ENCODE results near the gene CDC42BPB.
"Not testable (repeated sequence)": the region's sequence is repeated elsewhere in the genome, so short reads cannot be mapped to it uniquely, and the experiment has no call there.

CDC42BPB gene

DNA sequence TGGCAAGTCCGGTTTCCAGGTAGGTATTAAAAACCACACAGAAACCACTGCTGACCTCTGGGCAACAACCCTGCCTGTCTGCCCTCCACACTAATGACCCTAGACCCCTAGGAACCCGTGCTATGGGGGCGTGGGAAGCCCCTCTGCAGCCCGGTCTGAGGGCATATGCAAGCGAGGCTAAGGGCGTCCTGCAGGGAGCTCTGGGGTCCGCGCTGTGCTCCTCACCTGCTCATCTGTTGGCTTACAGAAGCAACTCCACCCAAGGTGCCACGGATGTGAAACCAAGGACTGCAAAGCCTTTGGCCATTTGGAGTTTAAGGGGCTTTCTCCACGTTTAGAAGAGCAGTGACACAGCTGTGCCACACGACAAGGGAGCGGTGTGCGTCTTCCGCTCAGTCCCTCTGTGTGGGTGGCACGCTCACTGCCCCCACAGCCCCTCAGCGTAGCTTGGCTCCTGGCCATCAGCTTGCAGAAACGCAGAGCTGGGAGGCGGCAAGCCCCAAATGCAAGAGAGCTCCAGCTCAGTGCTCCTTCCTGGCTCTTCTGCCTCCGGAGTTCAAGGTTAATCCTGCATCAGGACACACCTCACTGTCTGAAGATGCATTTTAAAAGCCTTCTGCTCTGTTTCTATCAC is 116.5 kb downstream of the CDC42BPB start:
- no peak for DNase-seq

GRCh38 chr14:102939820-102940561 is 117.4 kb downstream of the CDC42BPB start:
- DNase-seq: no peak

GRCh38 chr14:102939329-102939728 is 118.0 kb downstream of the CDC42BPB start:
- no peak for DNase-seq

- DNase-seq: no peak
Observed at GRCh38 chr14:102938191-102938590, 119.2 kb downstream of the CDC42BPB start.

DNA sequence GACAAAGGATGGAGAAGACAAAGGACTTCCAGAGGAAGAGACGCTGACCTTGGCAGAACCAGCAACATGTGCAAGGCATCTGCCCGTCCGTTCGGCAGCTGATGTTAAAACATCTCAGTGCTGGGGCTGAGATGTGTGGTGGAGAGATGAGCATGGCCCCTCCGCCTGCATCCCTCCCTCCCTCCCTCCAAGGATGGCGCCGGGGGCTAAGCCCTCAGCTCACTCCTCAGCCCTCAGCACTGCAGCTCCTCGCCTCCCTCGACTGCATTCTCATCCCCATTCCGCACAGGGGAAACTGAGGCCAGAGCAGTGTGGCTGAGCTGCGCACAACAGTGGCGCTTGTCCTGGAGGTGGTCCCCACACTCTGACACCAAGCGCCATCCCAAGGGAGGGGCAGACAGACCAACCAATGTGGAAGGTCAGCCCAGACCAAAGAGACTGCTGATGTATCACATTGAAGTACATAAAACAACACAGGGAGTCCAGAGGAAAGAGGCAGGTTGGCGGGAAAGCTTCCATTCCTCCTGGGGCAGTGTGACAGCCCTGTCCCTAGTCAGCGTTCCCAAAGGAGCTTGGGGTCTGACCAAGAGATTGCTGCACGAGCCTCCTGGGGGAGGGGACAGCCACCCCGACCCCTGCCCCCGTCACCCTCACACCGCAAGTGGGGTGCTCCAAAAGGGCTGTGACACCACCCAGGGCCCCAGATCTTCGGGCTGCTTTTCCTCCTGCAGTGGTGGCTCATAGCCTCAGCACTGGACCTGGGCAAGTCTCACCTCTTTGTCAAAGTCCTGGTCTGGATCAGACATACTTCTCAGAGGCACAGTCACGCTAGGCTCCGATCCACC is 119.8 kb downstream of the CDC42BPB start:
- no peak for DNase-seq

- no peak for DNase-seq
Observed at GRCh38 chr14:102935756-102936155, 121.6 kb downstream of the CDC42BPB start.

DNA sequence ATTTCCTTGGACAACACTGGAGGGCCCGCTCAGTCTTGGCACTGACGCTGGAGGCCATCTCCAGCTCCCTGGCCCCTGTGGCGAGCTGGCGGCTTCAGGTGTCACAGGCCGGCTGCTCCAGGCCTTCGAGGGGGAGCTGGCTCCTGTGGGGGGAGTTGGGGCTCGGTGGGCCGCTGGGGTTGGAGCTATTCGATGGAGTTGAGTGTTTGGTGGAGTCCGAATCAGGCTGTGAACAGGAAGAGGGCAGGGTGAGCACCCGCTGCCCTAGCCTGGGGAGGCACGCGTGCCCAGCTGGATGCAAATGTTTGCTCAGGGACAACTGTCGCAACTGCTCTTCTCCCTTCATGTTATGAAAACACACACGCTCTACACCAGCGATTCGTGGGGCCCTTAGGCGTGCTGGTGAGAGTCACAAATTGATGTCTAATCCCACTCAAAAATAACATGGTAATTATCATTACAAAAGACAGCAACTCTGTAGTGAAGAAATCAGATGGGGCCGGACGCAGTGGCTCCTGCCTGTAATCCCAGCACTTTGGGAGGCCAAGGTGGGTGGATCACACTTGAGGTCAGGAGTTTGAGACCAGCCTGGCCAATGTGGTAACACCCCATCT is 123.6 kb downstream of the CDC42BPB start:
- DNase-seq: no peak

DNA sequence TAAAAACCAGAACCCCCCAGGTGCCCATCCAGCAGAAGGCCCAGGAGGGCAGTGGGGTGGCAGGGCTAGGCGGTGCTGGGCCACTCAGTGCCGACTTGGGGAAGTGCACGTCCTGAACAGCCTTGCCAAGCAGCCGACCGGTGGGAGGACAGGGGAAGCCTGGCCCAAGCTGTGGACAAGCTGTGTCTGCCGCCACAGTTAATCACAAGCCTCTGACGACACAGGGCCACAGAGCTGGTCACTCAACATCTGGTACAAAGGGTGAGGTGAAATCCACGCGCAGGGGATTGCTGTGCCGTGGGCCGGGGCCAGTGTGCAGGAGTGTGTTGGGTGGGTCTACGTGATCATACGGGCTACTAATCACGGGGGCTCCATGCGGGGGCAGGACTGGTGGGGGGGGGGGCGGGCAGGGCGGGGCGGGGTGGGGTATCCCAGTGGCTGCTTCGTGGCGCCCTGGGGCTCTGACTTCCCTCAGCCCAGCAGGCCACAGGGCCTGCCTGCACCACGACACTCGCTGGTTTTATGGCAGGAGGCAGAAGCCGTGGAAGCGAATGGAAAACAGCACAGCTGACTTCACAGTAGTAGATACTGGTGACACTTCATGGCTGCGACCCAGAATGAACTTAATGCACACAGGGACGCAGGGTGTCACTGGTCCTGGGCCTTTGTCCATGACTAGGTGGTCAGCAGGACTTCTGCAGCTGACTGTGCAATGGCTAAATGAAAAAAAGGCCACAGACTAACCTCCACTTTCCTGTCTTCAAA is 124.7 kb downstream of the CDC42BPB start:
- no peak for DNase-seq

DNA sequence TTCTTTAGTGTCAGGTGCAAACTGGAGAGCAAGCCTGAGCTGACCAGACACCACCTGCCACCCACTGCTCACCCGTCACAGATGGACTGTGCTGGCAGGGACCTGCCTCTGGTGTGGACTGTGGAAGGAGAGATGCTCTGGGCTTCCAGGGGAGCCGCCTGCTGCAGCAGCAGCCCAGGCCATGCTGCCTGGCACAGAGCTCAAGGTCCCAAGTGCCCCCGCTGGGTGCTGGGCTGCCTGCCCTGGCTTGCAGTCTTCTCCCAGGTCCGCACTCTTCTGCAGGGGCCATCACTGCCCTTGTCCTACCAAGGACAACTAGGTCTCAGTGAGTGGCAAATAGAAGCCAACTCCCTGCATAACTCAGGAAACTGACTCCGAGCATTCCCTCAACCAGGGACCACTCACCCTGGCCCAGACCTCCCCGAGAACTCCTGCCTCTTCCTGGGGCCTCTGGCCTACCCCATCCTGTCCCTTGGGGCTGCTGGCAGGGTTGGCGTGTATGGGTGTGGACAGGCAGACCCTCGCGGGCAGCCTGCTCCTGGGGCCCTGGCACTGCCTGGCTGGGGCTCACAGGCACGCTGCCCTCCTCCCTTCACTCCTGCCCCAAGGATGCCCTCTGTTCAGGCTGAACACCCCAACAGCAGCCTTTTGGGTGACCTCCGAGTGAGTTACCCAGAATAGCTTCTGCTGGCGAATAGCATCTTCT is 125.6 kb downstream of the CDC42BPB start:
- no peak for DNase-seq

DNA sequence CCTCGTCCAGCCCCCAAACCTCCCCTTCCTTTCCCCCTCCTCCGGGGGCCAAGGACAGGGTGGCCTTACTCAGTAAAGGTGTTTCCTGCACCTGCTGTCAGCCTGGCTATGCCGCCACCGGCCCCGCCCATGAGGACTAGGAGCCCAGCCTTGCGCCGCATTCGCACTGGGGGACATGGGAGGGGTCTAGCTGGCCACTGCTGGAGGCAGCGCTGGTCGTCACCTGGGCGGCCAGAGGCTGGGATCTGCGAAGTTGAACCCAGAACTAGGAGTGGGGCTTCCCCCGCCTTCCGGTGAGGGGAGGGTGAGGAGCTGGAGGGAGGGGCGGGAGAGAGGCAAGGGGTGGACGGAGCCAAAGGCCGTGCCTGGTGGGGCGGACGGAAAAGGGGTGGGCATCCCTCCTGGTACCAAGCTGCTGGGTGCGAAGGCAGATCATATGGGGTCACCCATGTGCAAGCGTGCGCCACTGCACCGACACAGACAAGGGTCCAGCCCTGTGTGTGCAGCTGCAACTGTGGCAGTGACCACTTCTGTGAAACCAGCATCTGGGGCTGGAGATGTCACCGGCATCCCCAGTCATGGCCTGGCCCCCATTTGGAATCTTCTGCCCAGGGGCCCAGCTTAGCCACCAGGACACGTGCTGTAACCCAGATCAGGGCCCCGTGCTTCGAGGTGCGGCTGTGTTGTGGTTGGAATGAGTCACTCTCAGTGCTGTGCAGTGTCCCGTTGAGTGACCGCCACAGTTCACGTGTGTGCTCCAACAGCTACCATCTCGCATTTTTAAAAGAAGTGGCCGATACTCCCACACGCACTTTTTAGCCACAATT is 126.4 kb downstream of the CDC42BPB start:
- DNase-seq: no peak

- no peak for DNase-seq
Observed at GRCh38 chr14:102930138-102930752, 127.1 kb downstream of the CDC42BPB start.

DNA sequence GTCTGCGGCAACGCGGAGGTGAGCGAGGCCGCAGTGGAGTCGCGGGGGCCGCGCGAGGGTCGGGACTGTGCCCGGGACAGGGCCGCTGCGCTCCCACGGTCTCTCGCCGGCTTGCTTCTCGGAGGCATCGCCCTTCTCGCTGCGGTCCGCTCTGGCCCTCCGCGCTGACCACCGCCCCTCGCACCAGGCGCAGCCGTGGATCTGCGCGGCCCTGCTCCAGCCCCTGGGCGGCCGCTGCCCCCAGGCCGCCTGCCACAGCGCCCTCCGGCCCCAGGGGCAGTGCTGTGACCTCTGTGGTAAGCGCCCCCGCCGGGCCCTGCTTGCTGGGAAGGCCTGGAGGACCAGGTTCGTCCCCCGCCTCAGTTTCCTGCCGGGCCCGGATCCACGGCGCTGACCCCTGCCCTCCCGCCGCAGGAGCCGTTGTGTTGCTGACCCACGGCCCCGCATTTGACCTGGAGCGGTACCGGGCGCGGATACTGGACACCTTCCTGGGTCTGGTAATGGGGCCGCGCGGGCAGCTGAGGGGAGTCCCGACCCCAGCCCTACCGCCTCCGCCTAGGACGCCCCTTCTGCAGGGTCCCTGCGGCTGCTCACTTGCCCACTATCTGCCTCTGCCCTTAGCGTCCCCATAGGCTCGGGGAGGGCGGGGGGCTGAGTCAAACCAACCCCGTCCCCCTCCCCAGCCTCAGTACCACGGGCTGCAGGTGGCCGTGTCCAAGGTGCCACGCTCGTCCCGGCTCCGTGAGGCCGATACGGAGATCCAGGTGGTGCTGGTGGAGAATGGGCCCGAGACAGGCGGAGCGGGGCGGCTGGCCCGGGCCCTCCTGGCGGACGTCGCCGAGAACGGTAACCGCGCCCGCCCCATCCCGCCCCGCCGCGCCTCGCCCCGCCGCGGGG is 127.9 kb downstream of the CDC42BPB start:
- no peak for DNase-seq

- peak; percentile 85 for DNase-seq
Observed at GRCh38 chr14:102928412-102929240, 128.7 kb downstream of the CDC42BPB start.

DNA sequence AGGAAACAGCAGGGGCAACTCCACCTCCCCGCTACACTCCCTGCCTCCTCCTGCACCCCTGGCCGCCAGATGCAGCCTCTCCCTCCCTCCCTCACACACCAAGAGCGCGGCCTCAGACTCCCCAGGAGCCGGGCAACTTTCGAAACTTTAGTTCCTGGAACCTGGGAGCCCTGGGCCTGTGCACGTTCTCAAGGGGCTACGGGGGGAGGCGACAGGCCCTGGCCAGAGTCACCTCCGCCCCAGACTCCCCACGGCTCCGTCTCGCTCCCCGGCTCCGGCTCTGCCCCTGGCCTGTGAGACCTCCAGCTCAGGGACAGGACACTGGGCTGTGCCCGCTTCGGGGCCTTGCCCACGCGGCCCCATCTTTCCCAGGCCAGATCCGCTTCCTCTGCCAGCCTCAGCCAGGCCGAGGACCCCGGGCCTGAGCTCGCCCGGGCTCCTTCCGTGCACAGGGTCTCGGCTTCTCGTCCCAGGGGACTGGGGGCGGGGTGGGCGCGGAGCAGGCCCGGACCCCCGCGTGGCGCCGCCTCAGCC is 129.4 kb downstream of the CDC42BPB start:
- no peak for DNase-seq

DNA sequence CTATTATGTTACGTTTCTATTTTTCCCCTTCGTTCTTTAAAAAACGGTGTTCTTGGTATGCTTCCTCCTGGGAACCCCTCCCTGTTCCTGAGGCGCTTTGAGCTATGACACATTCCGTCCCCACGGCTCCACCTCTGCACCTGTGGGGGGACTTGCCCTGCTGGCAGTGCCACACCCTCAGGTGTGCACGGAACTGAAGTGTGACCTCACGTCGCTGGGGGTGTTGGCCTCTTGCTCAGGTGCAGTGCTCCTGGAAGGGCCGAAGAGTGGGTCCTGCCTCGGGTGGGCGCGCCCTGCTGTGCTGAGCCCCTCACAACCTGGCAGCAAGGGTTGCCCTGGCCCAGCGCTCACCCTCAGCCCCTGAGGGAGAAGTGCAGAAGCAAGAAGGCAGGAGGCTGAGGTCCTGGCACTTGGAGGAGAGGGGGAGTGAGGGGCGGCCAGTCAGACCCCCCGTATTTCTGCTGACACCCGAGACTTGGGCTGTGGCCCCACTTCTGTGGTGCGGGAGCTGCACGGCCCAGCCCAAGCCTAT is 129.9 kb downstream of the CDC42BPB start:
- no peak for DNase-seq

DNA sequence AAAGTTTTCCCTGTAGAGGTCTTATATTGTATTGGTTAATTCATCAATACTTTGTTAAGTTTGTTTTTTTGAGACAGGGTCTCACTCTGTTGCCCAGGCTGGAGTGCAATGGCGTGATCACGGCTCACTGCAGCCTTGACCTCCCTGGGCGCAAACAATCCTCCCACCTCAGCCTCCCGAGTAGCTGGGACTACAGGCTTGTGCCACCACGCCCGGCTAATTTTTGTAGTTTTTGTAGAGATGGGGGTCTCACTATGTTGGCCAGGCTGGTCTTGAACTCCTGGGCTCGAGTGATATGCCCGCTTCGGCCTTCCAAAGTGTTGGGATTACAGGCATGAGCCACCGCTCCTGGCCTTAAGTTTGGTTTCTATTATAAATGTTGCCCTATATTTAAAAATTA is 130.5 kb downstream of the CDC42BPB start:
- not testable (repeated sequence) for DNase-seq

GRCh38 chr14:102926104-102926503 is 131.2 kb downstream of the CDC42BPB start:
- no peak for DNase-seq

DNA sequence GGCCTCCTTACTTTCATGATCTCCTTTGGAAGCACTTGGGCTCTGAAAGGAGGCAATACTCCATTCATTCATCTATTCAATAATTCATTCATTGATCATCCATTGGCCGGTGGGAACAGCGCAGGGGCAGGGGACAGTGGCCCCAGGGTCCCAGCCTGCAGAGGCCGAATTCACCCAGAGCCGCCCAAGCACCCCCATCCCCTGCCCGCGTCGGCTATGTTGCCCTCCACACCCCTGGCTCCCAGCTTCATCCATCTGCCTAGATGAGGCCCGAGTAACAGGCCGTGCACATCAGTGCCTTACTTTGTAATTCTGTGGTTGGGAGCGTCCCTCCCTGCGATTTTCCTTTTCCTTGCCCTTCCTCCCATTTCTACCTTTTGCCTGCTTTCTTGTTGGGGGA is 131.7 kb downstream of the CDC42BPB start:
- DNase-seq: no peak

All from CD4-positive, alpha-beta T cell treated with Interleukin-21 for 1 hour (primary cell).